ENCODE results near the gene ZNF425.
A peak's percentile ranks its signal among the peaks of the same experiment; 100 is the strongest.
"Not testable (repeated sequence)": the region's sequence is repeated elsewhere in the genome, so short reads cannot be mapped to it uniquely, and the experiment has no call there.

ZNF425 gene

GRCh38 chr7:149099058-149099457 lies 27.1 kb downstream of the ZNF425 start:
- Mint-ChIP-seq H3K27ac (no peak overlapping the region), H3K4me3 (no peak overlapping the region), H3K9me3 (no peaks in the 10 kb centered on the region), H3K36me3 (peaks cover 2% of the 10 kb centered on the region), H3K4me1 (no peaks in the 10 kb centered on the region), H3K27me3 (no peaks in the 10 kb centered on the region)
- no peak for ATAC-seq

GRCh38 chr7:149097088-149097487 lies 29.0 kb downstream of the ZNF425 start:
- no peaks in the 10 kb centered on the region for H3K9me3 Mint-ChIP-seq
- no peak overlapping the region for H3K27ac Mint-ChIP-seq
- no peak for ATAC-seq
- H3K27me3 Mint-ChIP-seq: no peaks in the 10 kb centered on the region
- H3K4me1 Mint-ChIP-seq: no peaks in the 10 kb centered on the region
- no peak overlapping the region for H3K4me3 Mint-ChIP-seq
- no peaks in the 10 kb centered on the region for H3K36me3 Mint-ChIP-seq

- H3K4me1 Mint-ChIP-seq: peaks cover 12% of the 10 kb centered on the region
- no peaks in the 10 kb centered on the region for H3K27me3 Mint-ChIP-seq
- ATAC-seq: no peak
- H3K36me3 Mint-ChIP-seq: no peaks in the 10 kb centered on the region
- no peak overlapping the region for H3K4me3 Mint-ChIP-seq
- peak overlapping the region; percentile 89 for H3K27ac Mint-ChIP-seq
- no peaks in the 10 kb centered on the region for H3K9me3 Mint-ChIP-seq
These were observed 32.9 kb downstream of the ZNF425 start for GRCh38 chr7:149093228-149093627.

- not testable (repeated sequence) for H3K9me3 Mint-ChIP-seq, ATAC-seq, H3K36me3 Mint-ChIP-seq, H3K27me3 Mint-ChIP-seq
- peaks cover 17% of the 10 kb centered on the region for H3K4me1 Mint-ChIP-seq
- peak overlapping the region; percentile 89 for H3K27ac Mint-ChIP-seq
- H3K4me3 Mint-ChIP-seq: peak overlapping the region; percentile 37
These were observed 33.9 kb downstream of the ZNF425 start for GRCh38 chr7:149092244-149092643.

- H3K9me3 Mint-ChIP-seq: no peaks in the 10 kb centered on the region
- peak; percentile 95 for ATAC-seq
- peak within 1 kb of the TSS; percentile 89 for H3K27ac Mint-ChIP-seq
- peaks cover 28% of the 10 kb centered on the region for H3K4me1 Mint-ChIP-seq
- no peaks in the 10 kb centered on the region for H3K27me3 Mint-ChIP-seq
- peak within 1 kb of the TSS; percentile 94 for H3K4me3 Mint-ChIP-seq
- H3K36me3 Mint-ChIP-seq: no peaks in the 10 kb centered on the region
These were observed 35.5 kb downstream of the ZNF425 start, which contains the start of gene ZNF786 for GRCh38 chr7:149090397-149091195. ZNF786 (minus strand) TSS chr7:149090718; CDS start chr7:149090640, 78 bp downstream.

- Mint-ChIP-seq H3K9me3 (no peaks in the 10 kb centered on the region), H3K27me3 (no peaks in the 10 kb centered on the region), H3K36me3 (peaks cover 13% of the 10 kb centered on the region), H3K27ac (no peak overlapping the region), H3K4me3 (no peak overlapping the region), H3K4me1 (peaks cover 33% of the 10 kb centered on the region)
- ATAC-seq: no peak
These were observed 38.7 kb downstream of the ZNF425 start for GRCh38 chr7:149087376-149087775.

GRCh38 chr7:149085866-149086265 lies 40.3 kb downstream of the ZNF425 start:
- no peak overlapping the region for H3K4me3 Mint-ChIP-seq
- no peaks in the 10 kb centered on the region for H3K27me3 Mint-ChIP-seq
- no peak overlapping the region for H3K27ac Mint-ChIP-seq
- ATAC-seq: no peak
- H3K4me1 Mint-ChIP-seq: peaks cover 28% of the 10 kb centered on the region
- no peaks in the 10 kb centered on the region for H3K9me3 Mint-ChIP-seq
- peaks cover 14% of the 10 kb centered on the region for H3K36me3 Mint-ChIP-seq

- ATAC-seq: no peak
- Mint-ChIP-seq H3K4me3 (no peak overlapping the region), H3K27me3 (no peaks in the 10 kb centered on the region), H3K27ac (no peak overlapping the region), H3K36me3 (peaks cover 23% of the 10 kb centered on the region), H3K4me1 (peaks cover 22% of the 10 kb centered on the region), H3K9me3 (no peaks in the 10 kb centered on the region)
These were observed 41.7 kb downstream of the ZNF425 start for GRCh38 chr7:149084407-149084806.

- Mint-ChIP-seq H3K36me3 (peaks cover 36% of the 10 kb centered on the region), H3K9me3 (no peaks in the 10 kb centered on the region), H3K4me3 (no peak overlapping the region), H3K27ac (no peak overlapping the region), H3K27me3 (no peaks in the 10 kb centered on the region), H3K4me1 (peaks cover 16% of the 10 kb centered on the region)
- ATAC-seq: no peak
These were observed 44.2 kb downstream of the ZNF425 start for GRCh38 chr7:149081914-149082313.

- H3K27me3 Mint-ChIP-seq: no peaks in the 10 kb centered on the region
- H3K9me3 Mint-ChIP-seq: no peaks in the 10 kb centered on the region
- peaks cover 32% of the 10 kb centered on the region for H3K36me3 Mint-ChIP-seq
- H3K4me1 Mint-ChIP-seq: no peaks in the 10 kb centered on the region
- H3K4me3 Mint-ChIP-seq: no peak overlapping the region
- no peak overlapping the region for H3K27ac Mint-ChIP-seq
- ATAC-seq: no peak
These were observed 48.5 kb downstream of the ZNF425 start for GRCh38 chr7:149077594-149077993.

- Mint-ChIP-seq H3K36me3 (peaks cover 46% of the 10 kb centered on the region), H3K9me3 (no peaks in the 10 kb centered on the region), H3K27me3 (no peaks in the 10 kb centered on the region), H3K4me1 (no peaks in the 10 kb centered on the region), H3K4me3 (no peak overlapping the region), H3K27ac (no peak overlapping the region)
- ATAC-seq: no peak
These were observed 50.8 kb downstream of the ZNF425 start for GRCh38 chr7:149075286-149075685.

- ATAC-seq: no peak
- no peaks in the 10 kb centered on the region for H3K27me3 Mint-ChIP-seq
- H3K4me1 Mint-ChIP-seq: no peaks in the 10 kb centered on the region
- peaks cover 45% of the 10 kb centered on the region for H3K36me3 Mint-ChIP-seq
- H3K4me3 Mint-ChIP-seq: no peak overlapping the region
- no peaks in the 10 kb centered on the region for H3K9me3 Mint-ChIP-seq
- H3K27ac Mint-ChIP-seq: no peak overlapping the region
These were observed 51.8 kb downstream of the ZNF425 start for GRCh38 chr7:149074116-149074885.

- H3K36me3 Mint-ChIP-seq: peaks cover 42% of the 10 kb centered on the region
- H3K27ac Mint-ChIP-seq: no peak overlapping the region
- no peak overlapping the region for H3K4me3 Mint-ChIP-seq
These were observed 53.7 kb downstream of the ZNF425 start for GRCh38 chr7:149072438-149072775.

GRCh38 chr7:149071641-149072437 lies 54.3 kb downstream of the ZNF425 start:
- Mint-ChIP-seq H3K9me3 (no peaks in the 10 kb centered on the region), H3K4me1 (peaks cover 6% of the 10 kb centered on the region), H3K36me3 (peaks cover 37% of the 10 kb centered on the region), H3K27me3 (no peaks in the 10 kb centered on the region), H3K4me3 (peak overlapping the region; percentile 7), H3K27ac (no peak overlapping the region)
- ATAC-seq: peak; percentile 43

More at GRCh38 chr7:149072438-149072775, 53.7 kb downstream of the ZNF425 start:
- no peak for ATAC-seq
- H3K27me3 Mint-ChIP-seq: no peaks in the 10 kb centered on the region
- no peaks in the 10 kb centered on the region for H3K9me3 Mint-ChIP-seq
- H3K4me1 Mint-ChIP-seq: peaks cover 6% of the 10 kb centered on the region

- Mint-ChIP-seq H3K4me3 (no peak overlapping the region), H3K27me3 (no peaks in the 10 kb centered on the region), H3K9me3 (no peaks in the 10 kb centered on the region), H3K27ac (no peak overlapping the region), H3K36me3 (peaks cover 32% of the 10 kb centered on the region), H3K4me1 (peaks cover 6% of the 10 kb centered on the region)
- no peak for ATAC-seq
These were observed 54.9 kb downstream of the ZNF425 start for GRCh38 chr7:149071182-149071635.

Measured in stimulated activated memory B cell treated with anti-CD40 and anti-IgM and Interleukin-4, amounts not matched to agents 10 μg/mL and 1 μg/mL and 100 μg/mL, for 72 hours (primary cell).